ENCODE data around the gene B3GAT3.
"Not testable (repeated sequence)": the region's sequence is repeated elsewhere in the genome, so short reads cannot be mapped to it uniquely, and the experiment has no call there.

The B3GAT3 gene

GRCh38 chr11:62602141-62603071 is 19.4 kb downstream of the B3GAT3 start:
- DNase-seq = peak; percentile 29

GRCh38 chr11:62601372-62602140 is 20.2 kb downstream of the B3GAT3 start, which contains the start of gene MTA2:
Gene MTA2 (minus strand): TSS chr11:62601865. CDS start chr11:62601450, 415 bp downstream.
- peak; percentile 97 for DNase-seq

GRCh38 chr11:62601122-62601371 is 20.7 kb downstream of the B3GAT3 start:
- no peak for DNase-seq

- no peak for DNase-seq
Measured at GRCh38 chr11:62600367-62601121, 21.2 kb downstream of the B3GAT3 start.

- DNase-seq = no peak
Measured at GRCh38 chr11:62599901-62600300, 21.9 kb downstream of the B3GAT3 start.

- DNase-seq = peak; percentile 99
Measured at GRCh38 chr11:62599069-62599696, 22.6 kb downstream of the B3GAT3 start.

GRCh38 chr11:62595124-62595523 is 26.7 kb downstream of the B3GAT3 start:
- no peak for DNase-seq

GRCh38 chr11:62593434-62594044 is 28.2 kb downstream of the B3GAT3 start:
- peak; percentile 78 for DNase-seq

GRCh38 chr11:62592989-62593421 is 28.8 kb downstream of the B3GAT3 start:
- DNase-seq = no peak

- DNase-seq = no peak
Measured at GRCh38 chr11:62592146-62592815, 29.5 kb downstream of the B3GAT3 start.

GRCh38 chr11:62591448-62592145 is 30.2 kb downstream of the B3GAT3 start, which contains the start of gene TUT1:
Gene TUT1 (minus strand): TSS chr11:62591523. CDS start chr11:62591485, 38 bp downstream.
- DNase-seq = peak; percentile 99

GRCh38 chr11:62588966-62589637 is 32.7 kb downstream of the B3GAT3 start:
- DNase-seq = no peak

- not testable (repeated sequence) for DNase-seq
Measured at GRCh38 chr11:62585356-62585755, 36.4 kb downstream of the B3GAT3 start.

- not testable (repeated sequence) for DNase-seq
Measured at GRCh38 chr11:62581735-62582134, 40.1 kb downstream of the B3GAT3 start.

- DNase-seq = no peak
Measured at GRCh38 chr11:62580959-62581715, 40.6 kb downstream of the B3GAT3 start.

GRCh38 chr11:62579252-62579651 is 42.5 kb downstream of the B3GAT3 start:
- DNase-seq = no peak

GRCh38 chr11:62578541-62578940 is 43.2 kb downstream of the B3GAT3 start:
- DNase-seq = no peak

- DNase-seq = no peak
Measured at GRCh38 chr11:62577046-62577714, 44.6 kb downstream of the B3GAT3 start.

GRCh38 chr11:62575837-62576236 is 45.9 kb downstream of the B3GAT3 start:
- no peak for DNase-seq
